ENCODE results near the gene RRN3. TPM values are rescaled to one million over a fixed set of nuclear protein-coding genes. Genes with fewer than 3 reads are reported as not detected.
"Not testable (repeated sequence)": the region's sequence is repeated elsewhere in the genome, so short reads cannot be mapped to it uniquely, and the experiment has no call there.

RRN3 gene
- total RNA-seq, 1 experiment from 2014 or later = 57.7 TPM

DNA sequence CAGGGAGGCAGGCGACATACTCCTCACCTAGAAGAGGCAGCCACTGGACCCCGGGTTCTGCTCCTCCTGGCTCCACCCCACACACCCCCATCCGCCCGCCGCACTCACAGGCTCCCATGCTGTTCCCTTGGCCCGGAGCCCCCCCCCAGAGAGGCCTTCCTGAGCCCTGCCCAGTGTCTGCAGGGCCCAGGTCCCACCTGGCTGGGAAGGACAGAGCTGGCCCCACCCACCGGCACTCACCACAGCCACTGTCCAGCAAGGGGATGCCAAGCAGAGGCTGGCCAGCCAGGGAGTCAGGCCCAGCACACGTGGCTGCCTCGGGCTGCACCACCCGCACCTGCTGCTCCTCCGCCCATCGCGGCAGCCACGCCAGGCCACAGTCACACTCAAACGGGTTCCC is 43.4 kb upstream of the RRN3 start:
- H3K36me3 ChIP-seq (ENCODE audit: control insufficient read depth in 1 of 2, insufficient read depth in 2 of 2, low read length in 2 of 2); CTCF ChIA-PET; POLR2A ChIA-PET; H3K9me2 ChIP-seq (ENCODE audit: insufficient read depth); H3K79me2 ChIP-seq (ENCODE audit: insufficient read depth, low read length); DNase-seq (ENCODE audit: low read depth, low spot score); H4K20me1 ChIP-seq (ENCODE audit: insufficient read depth); H3K27ac ChIP-seq (ENCODE audit: low read depth, low read length); H2AFZ ChIP-seq (ENCODE audit: low read depth, low read length, poor library complexity, severe bottlenecking); H3K4me3 ChIP-seq (replicated peaks in 1 of 2; ENCODE audit: low read depth in 1 of 2, low read length in 2 of 2); H3K4me2 ChIP-seq (ENCODE audit: low read length); H3K27me3 ChIP-seq (ENCODE audit: insufficient read depth, low read length); intact Hi-C loops (cut with micrococcal nuclease); H3K4me1 ChIP-seq (ENCODE audit: control insufficient read depth in 1 of 2, insufficient read depth in 2 of 2, low read length in 2 of 2); H3K9me3 ChIP-seq (ENCODE audit: control insufficient read depth in 1 of 2, insufficient read depth in 1 of 2, low read depth in 1 of 2, low read length in 2 of 2); RAD21 ChIA-PET (ENCODE audit: low non-redundant PET in 1 of 2, low total read pairs in 2 of 2, uncharacterized antibody in 2 of 2, unreplicated experiment in 2 of 2); BruUV-seq (replicated peaks); ATAC-seq; H3K9ac ChIP-seq (ENCODE audit: low read length): not testable (repeated sequence)

DNA sequence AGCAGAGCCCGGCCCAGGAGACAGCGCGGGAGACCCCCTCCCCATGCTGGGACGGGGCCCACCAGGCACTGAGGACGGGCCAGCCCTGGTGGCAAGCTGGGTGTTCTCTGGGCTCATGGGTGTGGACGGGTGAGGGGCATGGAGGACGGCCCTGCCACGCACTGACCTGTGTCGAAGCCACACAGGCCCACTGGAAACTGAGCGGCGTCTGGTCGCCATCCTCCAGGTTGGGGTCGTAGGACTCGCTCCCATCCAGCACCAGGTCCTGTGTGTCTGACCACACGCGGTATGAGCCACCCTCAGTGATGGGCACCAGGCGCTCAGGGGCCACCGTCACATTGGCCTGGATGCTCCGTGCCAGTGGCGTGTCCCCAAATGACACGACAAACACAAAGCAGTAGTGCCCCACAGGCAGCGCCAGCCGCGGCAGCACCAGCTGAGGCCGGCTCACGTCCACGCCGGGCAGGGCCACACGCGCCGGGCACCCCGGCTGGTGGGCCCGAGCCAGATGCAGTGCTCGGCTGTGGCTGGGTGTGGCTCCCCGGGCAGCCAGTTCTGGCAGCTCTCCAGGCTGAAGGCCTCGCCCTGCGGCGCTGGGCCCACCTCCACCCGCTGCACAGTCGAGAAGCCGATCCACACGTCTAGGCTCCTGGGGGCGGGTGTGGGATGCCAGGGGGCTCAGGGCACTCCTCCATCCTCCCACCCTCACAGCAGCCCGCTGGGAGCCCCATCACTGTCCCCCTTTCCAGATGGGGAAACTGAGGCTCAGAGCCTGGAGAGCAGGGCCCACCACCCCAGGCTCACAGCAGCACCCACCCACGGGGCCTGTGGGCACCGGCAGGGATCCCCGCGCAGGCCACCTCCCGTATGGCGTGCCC is 41.6 kb upstream of the RRN3 start:
- H3K9me3 ChIP-seq (ENCODE audit: control insufficient read depth in 1 of 2, insufficient read depth in 1 of 2, low read depth in 1 of 2, low read length in 2 of 2); H3K9ac ChIP-seq (ENCODE audit: low read length); ATAC-seq; BruUV-seq (replicated peaks); RAD21 ChIA-PET (ENCODE audit: low non-redundant PET in 1 of 2, low total read pairs in 2 of 2, uncharacterized antibody in 2 of 2, unreplicated experiment in 2 of 2); H3K79me2 ChIP-seq (ENCODE audit: insufficient read depth, low read length); H3K4me2 ChIP-seq (ENCODE audit: low read length); DNase-seq (ENCODE audit: low read depth, low spot score); H3K36me3 ChIP-seq (ENCODE audit: control insufficient read depth in 1 of 2, insufficient read depth in 2 of 2, low read length in 2 of 2); H3K27ac ChIP-seq (ENCODE audit: low read depth, low read length); H4K20me1 ChIP-seq (ENCODE audit: insufficient read depth); H2AFZ ChIP-seq (ENCODE audit: low read depth, low read length, poor library complexity, severe bottlenecking); H3K27me3 ChIP-seq (ENCODE audit: insufficient read depth, low read length); POLR2A ChIA-PET; H3K9me2 ChIP-seq (ENCODE audit: insufficient read depth); intact Hi-C loops (cut with micrococcal nuclease); CTCF ChIA-PET; H3K4me1 ChIP-seq (ENCODE audit: control insufficient read depth in 1 of 2, insufficient read depth in 2 of 2, low read length in 2 of 2); H3K4me3 ChIP-seq (replicated peaks in 1 of 2; ENCODE audit: low read depth in 1 of 2, low read length in 2 of 2): not testable (repeated sequence)

DNA sequence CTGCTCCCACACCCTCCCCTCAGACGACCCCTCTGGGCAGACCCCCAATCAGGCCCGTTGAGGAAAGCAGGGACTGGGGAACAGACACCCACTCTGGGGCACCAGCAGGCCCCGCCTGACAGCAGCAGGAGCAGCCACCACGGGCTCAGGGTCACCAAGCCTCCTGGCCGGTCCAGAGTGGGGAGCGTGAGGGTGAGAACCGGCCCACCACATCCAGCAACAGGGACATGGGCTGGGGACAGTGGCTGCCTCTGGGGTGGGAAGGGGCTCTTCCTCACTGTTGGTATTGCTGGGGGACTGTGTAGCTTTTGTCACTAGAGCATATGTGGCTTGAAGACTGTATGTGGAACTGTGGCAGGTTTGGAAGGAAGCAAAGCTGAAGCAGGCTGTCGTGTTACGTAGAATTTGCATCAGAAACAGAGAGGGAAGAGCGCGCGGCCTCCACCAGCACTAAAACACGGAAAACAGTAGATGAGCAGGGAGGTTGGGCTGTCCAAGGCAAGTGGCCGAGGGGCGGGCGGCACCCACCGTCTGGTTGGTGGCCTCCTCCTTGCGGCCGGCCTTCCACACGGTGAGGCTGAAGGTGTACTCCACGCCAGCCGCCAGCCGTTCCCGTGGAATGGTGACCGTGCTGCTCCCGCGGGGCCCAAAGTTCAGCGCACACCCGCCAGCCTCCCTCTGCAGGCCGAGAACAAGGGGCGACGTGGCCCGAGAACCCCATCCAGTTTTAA is 40.8 kb upstream of the RRN3 start:
- H2AFZ ChIP-seq (ENCODE audit: low read depth, low read length, poor library complexity, severe bottlenecking); RAD21 ChIA-PET (ENCODE audit: low non-redundant PET in 1 of 2, low total read pairs in 2 of 2, uncharacterized antibody in 2 of 2, unreplicated experiment in 2 of 2); H3K27ac ChIP-seq (ENCODE audit: low read depth, low read length); ATAC-seq; CTCF ChIA-PET; H3K9me2 ChIP-seq (ENCODE audit: insufficient read depth); intact Hi-C loops (cut with micrococcal nuclease); H3K4me2 ChIP-seq (ENCODE audit: low read length); H4K20me1 ChIP-seq (ENCODE audit: insufficient read depth); H3K4me3 ChIP-seq (replicated peaks in 1 of 2; ENCODE audit: low read depth in 1 of 2, low read length in 2 of 2); H3K9me3 ChIP-seq (ENCODE audit: control insufficient read depth in 1 of 2, insufficient read depth in 1 of 2, low read depth in 1 of 2, low read length in 2 of 2); POLR2A ChIA-PET; DNase-seq (ENCODE audit: low read depth, low spot score); H3K4me1 ChIP-seq (ENCODE audit: control insufficient read depth in 1 of 2, insufficient read depth in 2 of 2, low read length in 2 of 2); H3K36me3 ChIP-seq (ENCODE audit: control insufficient read depth in 1 of 2, insufficient read depth in 2 of 2, low read length in 2 of 2); H3K9ac ChIP-seq (ENCODE audit: low read length); H3K27me3 ChIP-seq (ENCODE audit: insufficient read depth, low read length); H3K79me2 ChIP-seq (ENCODE audit: insufficient read depth, low read length); BruUV-seq (replicated peaks): not testable (repeated sequence)

DNA sequence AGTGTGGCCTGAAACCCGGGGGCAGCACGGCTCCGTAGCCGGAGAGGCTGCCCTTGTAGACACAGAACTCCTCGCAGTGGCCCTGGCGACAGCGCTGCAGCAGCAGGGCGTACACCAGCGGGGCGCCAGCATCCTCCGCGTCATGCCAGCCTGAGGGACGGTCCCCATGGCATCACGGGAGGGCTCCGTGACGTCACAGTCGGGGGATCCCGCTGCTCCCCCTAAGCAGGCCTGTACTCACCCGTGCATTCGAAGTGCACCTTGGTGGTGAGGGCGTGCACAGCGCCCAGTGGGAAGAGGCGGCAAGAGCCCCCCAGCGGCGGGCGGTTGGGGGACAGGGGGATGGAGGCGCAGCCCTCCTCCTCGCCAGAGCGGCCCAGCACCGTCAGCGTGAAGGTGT is 39.5 kb upstream of the RRN3 start:
- intact Hi-C loops (cut with micrococcal nuclease); H3K36me3 ChIP-seq (ENCODE audit: control insufficient read depth in 1 of 2, insufficient read depth in 2 of 2, low read length in 2 of 2); H3K79me2 ChIP-seq (ENCODE audit: insufficient read depth, low read length); H3K27ac ChIP-seq (ENCODE audit: low read depth, low read length); BruUV-seq (replicated peaks); H3K9me2 ChIP-seq (ENCODE audit: insufficient read depth); DNase-seq (ENCODE audit: low read depth, low spot score); H3K9me3 ChIP-seq (ENCODE audit: control insufficient read depth in 1 of 2, insufficient read depth in 1 of 2, low read depth in 1 of 2, low read length in 2 of 2); H3K9ac ChIP-seq (ENCODE audit: low read length); POLR2A ChIA-PET; ATAC-seq; H3K4me1 ChIP-seq (ENCODE audit: control insufficient read depth in 1 of 2, insufficient read depth in 2 of 2, low read length in 2 of 2); CTCF ChIA-PET; H3K4me2 ChIP-seq (ENCODE audit: low read length); H3K4me3 ChIP-seq (replicated peaks in 1 of 2; ENCODE audit: low read depth in 1 of 2, low read length in 2 of 2); H4K20me1 ChIP-seq (ENCODE audit: insufficient read depth); RAD21 ChIA-PET (ENCODE audit: low non-redundant PET in 1 of 2, low total read pairs in 2 of 2, uncharacterized antibody in 2 of 2, unreplicated experiment in 2 of 2); H3K27me3 ChIP-seq (ENCODE audit: insufficient read depth, low read length); H2AFZ ChIP-seq (ENCODE audit: low read depth, low read length, poor library complexity, severe bottlenecking): not testable (repeated sequence)

Measured in HCT116 (cell line).